GM23338 (cell line): Measurements from ENCODE around the gene CLPSL2. TPM values are rescaled to one million over a fixed set of nuclear protein-coding genes. Genes with fewer than 3 reads are reported as not detected.

ENCODE experiments used
- ATAC-seq: fragments of 200-7000 bp; cut with Tn5 transposase; 3 replicates; pipeline ENCODE4 v1.9.1; 2020
- DNase-seq: peaks from one replicate; pipeline ENCODE4 v3.0.0-alpha.2; 2015; ENCODE audit warnings: low spot score
- H2AFZ ChIP-seq: fragments of 200-600 bp; sonication (generic); 2 replicates; pipeline ENCODE4 v1.8.0; 2016; ENCODE audit warnings: antibody characterized with exemption, mild to moderate bottlenecking, moderate library complexity
- H3F3A ChIP-seq: fragments of 200-600 bp; sonication (generic); replicated peaks from 2 replicates; pipeline ENCODE4 v1.8.0; 2017; ENCODE audit warnings: antibody characterized with exemption, mixed run types, low read depth
- H3K27ac ChIP-seq: fragments of 200-600 bp; sonication (generic); 2 replicates; pipeline ENCODE4 v1.6.1; 2016; ENCODE audit warnings: low read depth
- H3K27me3 ChIP-seq: fragments of 200-600 bp; sonication (generic); 2 replicates; pipeline ENCODE4 v1.8.0; 2016; ENCODE audit warnings: mild to moderate bottlenecking, mixed run types, moderate library complexity; ENCODE audit not compliant: insufficient read depth
- H3K36me3 ChIP-seq: fragments of 200-600 bp; sonication (generic); 2 replicates; pipeline ENCODE4 v1.8.0; 2016; ENCODE audit warnings: mild to moderate bottlenecking; ENCODE audit not compliant: insufficient read depth
- H3K4me1 ChIP-seq: fragments of 200-600 bp; sonication (generic); 2 replicates; pipeline ENCODE4 v1.8.0; 2016; ENCODE audit warnings: mild to moderate bottlenecking, moderate library complexity; ENCODE audit not compliant: insufficient read depth
- H3K4me2 ChIP-seq: fragments of 200-600 bp; sonication (generic); 2 replicates; pipeline ENCODE4 v1.7.1; 2017; ENCODE audit warnings: mixed run types
- H3K4me3 ChIP-seq: fragments of 200-600 bp; sonication (generic); 2 replicates; pipeline ENCODE4 v1.6.1; 2016; ENCODE audit warnings: mixed run types
- H3K79me2 ChIP-seq: fragments of 200-600 bp; sonication (generic); replicated peaks from 2 replicates; pipeline ENCODE4 v1.8.0; 2017; ENCODE audit warnings: mild to moderate bottlenecking; ENCODE audit not compliant: insufficient read depth
- H3K9me2 ChIP-seq: fragments of 200-600 bp; sonication (generic); 2 replicates; pipeline ENCODE4 v1.8.0; 2017; ENCODE audit not compliant: insufficient read depth
- H4K20me1 ChIP-seq: fragments of 200-600 bp; sonication (generic); replicated peaks from 2 replicates; pipeline ENCODE4 v1.8.0; 2017; ENCODE audit warnings: mild to moderate bottlenecking; ENCODE audit not compliant: insufficient read depth
- H3K27ac Mint-ChIP-seq: 2 replicates; pipeline ENCODE4 v1.8.0; 2020; ENCODE audit warnings: inconsistent platforms, mild to moderate bottlenecking, moderate library complexity, mixed read lengths
- H3K27me3 Mint-ChIP-seq: 3 replicates; pipeline ENCODE4 v1.8.0; 2022; ENCODE audit warnings: low read depth, mild to moderate bottlenecking, moderate library complexity, mixed read lengths, inconsistent platforms; ENCODE audit not compliant: insufficient read depth, poor library complexity
- H3K36me3 Mint-ChIP-seq: 3 replicates; pipeline ENCODE4 v1.8.0; 2021; ENCODE audit warnings: low read depth, mild to moderate bottlenecking, inconsistent platforms, moderate library complexity, mixed read lengths
- H3K4me1 Mint-ChIP-seq: 3 replicates; pipeline ENCODE4 v1.8.0; 2020; ENCODE audit warnings: mild to moderate bottlenecking, inconsistent platforms, mixed read lengths
- H3K4me3 Mint-ChIP-seq: 3 replicates; pipeline ENCODE4 v1.8.0; 2021; ENCODE audit warnings: moderate library complexity, mild to moderate bottlenecking, inconsistent platforms, mixed read lengths
- H3K9me3 Mint-ChIP-seq: 3 replicates; pipeline ENCODE4 v1.8.0; 2020; ENCODE audit warnings: moderate library complexity, mild to moderate bottlenecking, inconsistent platforms, mixed read lengths
- EZH2phosphoT487 ChIP-seq: fragments of 200-600 bp; sonication (generic); IDR thresholded peaks from one replicate; pipeline ENCODE4 v1.8.1; 2018; ENCODE audit warnings: antibody characterized with exemption; ENCODE audit not compliant: unreplicated experiment
- JUNB ChIP-seq: IDR thresholded peaks from one replicate; pipeline ENCODE4 v1.6.1; 2016; ENCODE audit warnings: antibody characterized with exemption; ENCODE audit not compliant: unreplicated experiment
- STAT1 ChIP-seq: IDR thresholded peaks from one replicate; pipeline ENCODE4 v1.6.1; 2016; ENCODE audit warnings: antibody characterized with exemption; ENCODE audit not compliant: unreplicated experiment
- ZNF114 ChIP-seq: fragments of 250-450 bp; sonication (Bioruptor Pico); IDR thresholded peaks from 2 replicates; pipeline ENCODE4 v1.5.0; 2020; ENCODE audit warnings: mild to moderate bottlenecking, moderate library complexity
- polyA plus RNA-seq: library from polyadenylated mRNA; unstranded; fragments of >200 nt; fragmentation: Nextera tagmentation; extraction: Ambion mirVana; gene quantifications from 2 replicates; pipeline ENCODE4 v1.2.1, GENCODE V29; 2016
- total RNA-seq: library from RNA; depleted of rRNA; stranded (reverse); fragments of >200 nt; shearing (Covaris generic); gene quantifications from 2 replicates; pipeline ENCODE4 v1.2.3, GENCODE V29; 2014
- TF ChIP-seq, protein P1 (sequence below): IDR thresholded peaks from one replicate; pipeline ENCODE4 v1.6.1; 2018; ENCODE audit warnings: antibody characterized with exemption; ENCODE audit not compliant: unreplicated experiment
- TF ChIP-seq, protein P2 (sequence below): IDR thresholded peaks from 2 replicates; pipeline ENCODE4 v1.6.1; 2016; ENCODE audit warnings: antibody characterized with exemption

Gene CLPSL2
- total and polyA plus RNA-seq, 2 experiments from 2014 or later: 2.9 to 3.1 TPM

DNA sequence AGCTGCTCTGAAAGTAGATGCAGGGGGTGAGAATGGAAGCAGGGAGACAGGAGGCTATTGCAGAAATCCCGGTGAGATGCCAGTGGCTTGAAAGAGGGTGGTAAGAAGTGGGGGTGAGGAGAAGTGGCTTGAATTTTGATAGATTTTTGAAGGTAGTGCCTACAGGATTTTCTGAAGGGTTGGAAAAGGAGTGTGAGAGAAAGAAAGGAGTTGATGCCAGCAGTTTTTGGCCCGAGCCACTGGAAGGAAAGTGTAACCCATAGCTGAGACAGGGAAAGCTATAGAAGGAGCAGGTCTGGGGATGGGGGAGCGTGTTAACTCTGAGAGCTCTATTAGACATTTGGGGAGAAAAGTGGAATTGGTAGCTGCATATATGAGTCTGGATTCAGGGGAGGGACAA, 29.9 kb upstream of the CLPSL2 start:
- Mint-ChIP-seq H3K4me1 (peaks cover 12% of the 10 kb centered on the region), H3K4me3 (no peak overlapping the region)
- no peak for ATAC-seq

DNA sequence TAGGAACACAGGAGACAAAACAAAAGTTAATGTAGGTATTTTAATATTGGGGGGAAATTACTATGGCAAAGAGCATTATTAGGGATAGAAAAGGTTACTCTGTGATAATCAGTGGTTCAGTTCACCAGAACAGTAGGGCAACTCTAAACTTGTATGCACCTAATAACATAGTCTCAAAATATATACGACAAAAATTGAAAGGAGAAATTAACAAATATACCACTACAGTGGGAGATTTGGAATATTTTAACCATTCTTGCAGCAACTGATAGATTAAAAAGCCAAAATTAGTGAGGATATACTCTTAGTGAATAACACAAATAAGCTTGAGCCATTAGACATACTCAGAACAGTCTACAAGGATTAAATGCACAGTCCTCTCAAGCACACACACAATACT, 28.5 kb upstream of the CLPSL2 start:
- H3K36me3 Mint-ChIP-seq: no peaks in the 10 kb centered on the region
- no peak overlapping the region for H3K4me2 ChIP-seq
- H3K4me3 ChIP-seq: no peak overlapping the region
- ATAC-seq (no peak), DNase-seq (no peak)
- H4K20me1 ChIP-seq: no peaks in the 10 kb centered on the region
- peaks cover 6% of the 10 kb centered on the region for H3K4me1 Mint-ChIP-seq
- H3K9me3 Mint-ChIP-seq: peaks cover 3% of the 10 kb centered on the region; the same call in 2 of the 3 replicates
- no peaks in the 10 kb centered on the region for H3K79me2 ChIP-seq
- no peak overlapping the region for H3K27ac Mint-ChIP-seq
- H3K36me3 ChIP-seq: no peaks in the 10 kb centered on the region
- H3K4me1 ChIP-seq: peaks cover 1% of the 10 kb centered on the region; the same call in 1 of the 2 replicates
- peaks cover 9% of the 10 kb centered on the region for H3K27me3 Mint-ChIP-seq
- H3K9me2 ChIP-seq: no peaks in the 10 kb centered on the region
- no peak overlapping the region for H3K4me3 Mint-ChIP-seq
- no peak overlapping the region for H2AFZ ChIP-seq
- H3K27ac ChIP-seq: no peak overlapping the region
- no peaks in the 10 kb centered on the region for H3F3A ChIP-seq
- H3K27me3 ChIP-seq: no peaks in the 10 kb centered on the region
- TF ChIP-seq EZH2phosphoT487 (no peak), JUNB (no peak)
- TF ChIP-seq, protein P1, sequence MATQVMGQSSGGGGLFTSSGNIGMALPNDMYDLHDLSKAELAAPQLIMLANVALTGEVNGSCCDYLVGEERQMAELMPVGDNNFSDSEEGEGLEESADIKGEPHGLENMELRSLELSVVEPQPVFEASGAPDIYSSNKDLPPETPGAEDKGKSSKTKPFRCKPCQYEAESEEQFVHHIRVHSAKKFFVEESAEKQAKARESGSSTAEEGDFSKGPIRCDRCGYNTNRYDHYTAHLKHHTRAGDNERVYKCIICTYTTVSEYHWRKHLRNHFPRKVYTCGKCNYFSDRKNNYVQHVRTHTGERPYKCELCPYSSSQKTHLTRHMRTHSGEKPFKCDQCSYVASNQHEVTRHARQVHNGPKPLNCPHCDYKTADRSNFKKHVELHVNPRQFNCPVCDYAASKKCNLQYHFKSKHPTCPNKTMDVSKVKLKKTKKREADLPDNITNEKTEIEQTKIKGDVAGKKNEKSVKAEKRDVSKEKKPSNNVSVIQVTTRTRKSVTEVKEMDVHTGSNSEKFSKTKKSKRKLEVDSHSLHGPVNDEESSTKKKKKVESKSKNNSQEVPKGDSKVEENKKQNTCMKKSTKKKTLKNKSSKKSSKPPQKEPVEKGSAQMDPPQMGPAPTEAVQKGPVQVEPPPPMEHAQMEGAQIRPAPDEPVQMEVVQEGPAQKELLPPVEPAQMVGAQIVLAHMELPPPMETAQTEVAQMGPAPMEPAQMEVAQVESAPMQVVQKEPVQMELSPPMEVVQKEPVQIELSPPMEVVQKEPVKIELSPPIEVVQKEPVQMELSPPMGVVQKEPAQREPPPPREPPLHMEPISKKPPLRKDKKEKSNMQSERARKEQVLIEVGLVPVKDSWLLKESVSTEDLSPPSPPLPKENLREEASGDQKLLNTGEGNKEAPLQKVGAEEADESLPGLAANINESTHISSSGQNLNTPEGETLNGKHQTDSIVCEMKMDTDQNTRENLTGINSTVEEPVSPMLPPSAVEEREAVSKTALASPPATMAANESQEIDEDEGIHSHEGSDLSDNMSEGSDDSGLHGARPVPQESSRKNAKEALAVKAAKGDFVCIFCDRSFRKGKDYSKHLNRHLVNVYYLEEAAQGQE: no peak
- TF ChIP-seq, protein P2, sequence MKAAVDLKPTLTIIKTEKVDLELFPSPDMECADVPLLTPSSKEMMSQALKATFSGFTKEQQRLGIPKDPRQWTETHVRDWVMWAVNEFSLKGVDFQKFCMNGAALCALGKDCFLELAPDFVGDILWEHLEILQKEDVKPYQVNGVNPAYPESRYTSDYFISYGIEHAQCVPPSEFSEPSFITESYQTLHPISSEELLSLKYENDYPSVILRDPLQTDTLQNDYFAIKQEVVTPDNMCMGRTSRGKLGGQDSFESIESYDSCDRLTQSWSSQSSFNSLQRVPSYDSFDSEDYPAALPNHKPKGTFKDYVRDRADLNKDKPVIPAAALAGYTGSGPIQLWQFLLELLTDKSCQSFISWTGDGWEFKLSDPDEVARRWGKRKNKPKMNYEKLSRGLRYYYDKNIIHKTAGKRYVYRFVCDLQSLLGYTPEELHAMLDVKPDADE: no peak

More for the DNA sequence above, 29.9 kb upstream of the CLPSL2 start:
- Mint-ChIP-seq H3K9me3 (peaks cover 3% of the 10 kb centered on the region; the same call in 2 of the 3 replicates), H3K36me3 (no peaks in the 10 kb centered on the region; the same call in 2 of the 3 replicates), H3K27ac (no peak overlapping the region), H3K27me3 (peaks cover 13% of the 10 kb centered on the region)
- Histone ChIP-seq H3K4me3 (no peak overlapping the region), H3K27ac (no peak overlapping the region), H3K4me2 (no peak overlapping the region), H4K20me1 (no peaks in the 10 kb centered on the region), H3K4me1 (peaks cover 5% of the 10 kb centered on the region; the same call in 1 of the 2 replicates), H3K36me3 (no peaks in the 10 kb centered on the region), H2AFZ (no peak overlapping the region), H3K9me2 (no peaks in the 10 kb centered on the region), H3K27me3 (no peaks in the 10 kb centered on the region), H3F3A (no peaks in the 10 kb centered on the region), H3K79me2 (no peaks in the 10 kb centered on the region)
- TF ChIP-seq, protein P1: no peak
- TF ChIP-seq ZNF114 (CRISPR knock-in tag) (no peak), STAT1 (no peak)
- DNase-seq: no peak
